ENCODE data around the gene BACH2.

Gene BACH2

DNA sequence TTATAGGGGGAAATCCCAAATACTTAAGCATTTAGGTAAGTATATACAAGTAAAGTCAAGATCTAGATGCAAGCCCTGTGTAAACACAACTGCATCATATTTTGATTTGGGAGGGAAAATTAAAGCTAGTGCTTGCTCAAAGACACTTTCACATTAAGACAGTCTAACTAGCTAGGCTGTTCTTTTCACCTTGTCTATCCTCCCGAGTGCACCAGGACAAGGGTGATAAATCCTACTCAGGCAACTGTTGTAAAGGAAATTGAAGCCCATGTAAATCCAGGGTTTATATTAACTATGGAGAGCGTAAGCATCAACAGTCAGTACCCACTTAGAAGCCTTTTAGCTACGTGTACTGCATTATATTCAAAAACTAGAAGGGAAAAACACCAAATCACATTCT is 19.3 kb upstream of the BACH2 start:
- Mint-ChIP-seq H3K9me3 (no peaks in the 10 kb centered on the region), H3K27ac (no peak overlapping the region), H3K27me3 (peaks cover 3% of the 10 kb centered on the region), H3K36me3 (ENCODE audit: low read depth) (no peaks in the 10 kb centered on the region), H3K4me3 (no peak overlapping the region), H3K4me1 (ENCODE audit: low read depth) (peaks cover 7% of the 10 kb centered on the region)
- intact Hi-C loops (cut with micrococcal nuclease), result no loop called here

DNA sequence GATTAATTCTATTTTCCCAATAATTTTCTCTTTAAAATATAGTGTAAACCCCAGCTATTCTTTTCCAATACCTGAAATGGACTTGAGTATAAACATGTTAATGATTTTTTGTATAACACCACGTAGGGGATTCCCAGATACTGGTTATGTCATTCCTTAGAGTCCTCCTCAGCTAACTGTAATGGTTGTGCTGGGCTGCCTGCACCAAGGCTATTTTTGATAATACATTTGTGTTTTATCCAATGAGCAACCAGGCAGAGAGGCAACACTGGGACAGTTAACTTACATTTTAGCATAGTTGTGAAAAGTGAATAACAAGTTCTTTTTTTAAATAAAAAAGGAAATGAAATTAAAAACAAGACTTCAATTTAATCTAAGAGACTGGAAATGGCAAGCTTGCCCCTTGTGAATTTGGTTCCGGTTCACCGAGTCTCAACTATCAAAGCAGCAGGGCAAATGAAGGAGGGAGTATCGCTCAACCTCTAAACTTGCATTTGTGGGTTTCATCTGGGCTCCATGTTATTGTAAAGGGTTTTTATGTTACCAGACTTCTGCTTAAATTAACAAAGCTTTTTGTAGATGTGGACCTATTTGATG is 18.8 kb upstream of the BACH2 start:
- H3K4me1 Mint-ChIP-seq (ENCODE audit: low read depth), result peaks cover 2% of the 10 kb centered on the region
- H3K27me3 Mint-ChIP-seq, result peaks cover 3% of the 10 kb centered on the region
- H3K9me3 Mint-ChIP-seq, result no peaks in the 10 kb centered on the region
- no peak overlapping the region for H3K27ac Mint-ChIP-seq
- intact Hi-C loops (cut with micrococcal nuclease), result no loop called here
- H3K36me3 Mint-ChIP-seq (ENCODE audit: low read depth), result no peaks in the 10 kb centered on the region
- no peak overlapping the region for H3K4me3 Mint-ChIP-seq

DNA sequence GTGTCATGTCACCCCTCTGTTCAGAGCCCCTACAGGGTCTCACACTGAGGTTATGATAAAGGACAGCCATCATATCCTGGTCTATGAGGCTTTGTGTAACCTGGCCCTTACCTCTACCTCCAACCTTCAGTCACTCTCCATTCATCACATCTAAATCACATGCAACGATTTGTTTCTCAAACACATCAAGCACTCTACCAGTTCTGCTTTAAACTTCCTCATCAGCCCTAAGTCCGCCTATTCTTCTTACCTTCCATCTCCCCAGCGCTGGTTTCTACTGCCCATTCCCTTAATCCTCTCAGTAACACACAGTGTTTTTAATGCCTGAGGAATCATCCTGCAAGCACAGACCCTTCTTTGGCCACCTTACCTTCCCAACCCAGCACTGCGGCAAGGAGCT is 17.9 kb upstream of the BACH2 start:
- H3K27me3 Mint-ChIP-seq, result no peaks in the 10 kb centered on the region
- no peaks in the 10 kb centered on the region for H3K4me1 Mint-ChIP-seq (ENCODE audit: low read depth)
- H3K27ac Mint-ChIP-seq, result no peak overlapping the region
- no peaks in the 10 kb centered on the region for H3K9me3 Mint-ChIP-seq
- no peaks in the 10 kb centered on the region for H3K36me3 Mint-ChIP-seq (ENCODE audit: low read depth)
- intact Hi-C loops (cut with micrococcal nuclease), result no loop called here
- H3K4me3 Mint-ChIP-seq, result no peak overlapping the region

DNA sequence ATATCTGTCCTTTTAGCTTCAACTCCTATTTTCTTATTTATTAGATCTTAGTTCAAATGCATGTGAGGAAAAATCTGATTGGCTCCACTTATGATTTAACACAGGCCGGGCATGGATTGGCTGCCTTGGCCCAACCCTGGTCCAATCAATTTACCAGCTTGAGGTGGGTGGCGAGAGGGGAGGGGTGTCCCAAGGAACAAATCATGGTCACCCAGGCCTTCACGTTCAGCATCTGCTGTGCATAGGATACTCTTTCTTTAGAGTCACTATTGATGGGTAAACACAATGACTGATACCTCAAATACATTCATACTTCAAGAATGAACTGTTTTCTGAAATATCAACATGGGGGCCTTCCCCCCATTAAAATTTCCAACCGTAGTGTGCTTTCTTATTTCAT is 14.9 kb upstream of the BACH2 start:
- H3K27ac Mint-ChIP-seq, result no peak overlapping the region
- no peaks in the 10 kb centered on the region for H3K9me3 Mint-ChIP-seq
- H3K4me3 Mint-ChIP-seq, result no peak overlapping the region
- peaks cover 1% of the 10 kb centered on the region for H3K27me3 Mint-ChIP-seq
- intact Hi-C loops (cut with micrococcal nuclease), result no loop called here
- no peaks in the 10 kb centered on the region for H3K36me3 Mint-ChIP-seq (ENCODE audit: low read depth)
- no peaks in the 10 kb centered on the region for H3K4me1 Mint-ChIP-seq (ENCODE audit: low read depth)

DNA sequence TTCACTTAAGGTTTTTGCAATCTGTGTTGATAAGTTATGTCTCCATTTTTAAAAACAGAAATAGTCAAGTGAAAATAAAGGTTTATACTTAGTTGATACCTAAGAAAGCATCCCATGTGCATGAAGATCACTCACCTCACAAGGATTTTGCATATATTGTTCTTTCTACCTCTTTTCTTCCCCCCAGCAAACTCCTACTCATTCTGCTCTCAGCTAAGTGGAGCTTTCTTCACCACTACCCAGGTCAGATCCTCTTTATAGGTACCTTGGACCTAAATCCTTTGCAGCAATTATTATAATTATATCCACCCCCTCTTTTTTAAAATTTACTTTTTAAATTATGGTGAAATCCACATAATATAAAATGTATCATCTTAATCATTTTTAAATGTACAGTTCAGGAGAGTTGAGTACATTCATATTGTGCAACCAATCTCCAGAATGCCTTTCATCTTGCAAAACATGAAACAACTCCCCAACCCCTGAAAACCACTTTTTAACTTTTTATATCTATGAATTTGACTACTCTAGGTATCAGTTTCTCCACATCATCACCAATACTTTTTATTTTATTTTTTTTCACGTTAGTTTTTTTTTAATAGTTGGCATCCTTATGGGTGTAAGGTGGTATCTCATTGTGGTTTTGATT is 9.3 kb upstream of the BACH2 start:
- no peaks in the 10 kb centered on the region for H3K36me3 Mint-ChIP-seq (ENCODE audit: low read depth)
- H3K27me3 Mint-ChIP-seq, result peaks cover 15% of the 10 kb centered on the region
- H3K4me3 Mint-ChIP-seq, result no peak overlapping the region
- intact Hi-C loops (cut with micrococcal nuclease), result no loop called here
- H3K4me1 Mint-ChIP-seq (ENCODE audit: low read depth), result peaks cover 16% of the 10 kb centered on the region
- H3K9me3 Mint-ChIP-seq, result no peaks in the 10 kb centered on the region
- H3K27ac Mint-ChIP-seq, result no peak overlapping the region

DNA sequence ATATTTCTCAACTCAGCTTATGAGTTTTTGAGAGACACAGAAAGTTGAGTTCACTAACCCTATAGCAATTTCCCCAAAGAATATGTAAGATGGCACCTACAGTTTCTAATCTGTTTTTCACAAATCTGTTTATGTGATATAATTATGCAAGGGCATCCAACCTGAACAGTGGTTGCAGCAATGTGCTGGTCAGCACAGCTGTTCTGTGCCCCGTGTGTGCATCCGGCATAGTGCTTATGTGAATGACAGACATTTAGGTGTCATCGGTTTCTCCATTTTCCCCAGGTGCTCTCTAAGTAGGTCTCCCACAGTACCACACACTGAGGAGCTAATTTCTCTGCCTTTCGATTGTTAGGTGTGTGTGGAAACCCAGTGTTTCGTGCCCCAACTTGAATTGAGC is 7.7 kb upstream of the BACH2 start:
- H3K4me3 Mint-ChIP-seq, result no peak overlapping the region
- no peak overlapping the region for H3K27ac Mint-ChIP-seq
- peaks cover 16% of the 10 kb centered on the region for H3K4me1 Mint-ChIP-seq (ENCODE audit: low read depth)
- intact Hi-C loops (cut with micrococcal nuclease), result no loop called here
- H3K9me3 Mint-ChIP-seq, result no peaks in the 10 kb centered on the region
- H3K27me3 Mint-ChIP-seq, result peaks cover 26% of the 10 kb centered on the region
- no peaks in the 10 kb centered on the region for H3K36me3 Mint-ChIP-seq (ENCODE audit: low read depth)

DNA sequence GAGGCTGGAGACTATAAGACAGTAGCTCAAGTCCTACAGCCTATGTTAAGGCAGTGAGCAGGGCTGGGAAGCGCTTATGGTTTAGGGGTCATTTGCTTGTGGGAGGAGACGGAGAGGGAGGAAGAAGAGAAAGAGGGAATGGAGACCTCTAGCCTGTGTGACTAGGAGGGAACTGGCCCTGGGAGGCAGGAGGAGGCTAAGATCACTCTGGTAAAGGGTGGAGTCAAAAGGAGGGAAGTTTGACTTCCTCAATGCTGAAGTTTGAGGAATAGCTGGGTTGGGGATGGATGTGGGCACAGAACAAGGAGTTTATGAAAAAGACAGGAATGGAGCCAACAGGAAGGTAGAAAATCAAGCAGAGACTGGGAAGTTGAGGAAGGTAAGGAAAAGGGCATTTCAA is 6.4 kb upstream of the BACH2 start:
- intact Hi-C loops (cut with micrococcal nuclease), result no loop called here
- Mint-ChIP-seq H3K27me3 (peaks cover 35% of the 10 kb centered on the region), H3K9me3 (no peaks in the 10 kb centered on the region), H3K4me3 (no peak overlapping the region), H3K4me1 (ENCODE audit: low read depth) (peaks cover 16% of the 10 kb centered on the region), H3K36me3 (ENCODE audit: low read depth) (no peaks in the 10 kb centered on the region), H3K27ac (no peak overlapping the region)

DNA sequence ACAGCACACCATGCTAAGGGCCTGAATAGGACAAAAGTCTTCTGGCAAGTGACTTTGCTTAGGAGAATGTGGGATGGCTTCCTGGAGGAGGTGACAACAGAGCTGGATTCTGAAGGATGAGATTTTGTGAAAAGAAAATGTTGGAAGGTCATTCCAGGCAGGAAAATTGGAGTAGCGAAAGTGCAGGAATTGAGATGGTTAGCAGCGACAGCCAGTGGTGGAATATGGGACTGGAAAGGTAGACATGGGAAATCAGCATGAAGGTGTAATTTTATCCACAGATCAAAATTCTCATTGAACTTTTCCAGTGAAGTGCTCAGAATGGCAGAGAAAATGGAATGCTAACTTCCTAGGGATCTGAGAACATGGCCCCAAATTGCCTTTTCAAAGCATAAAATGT is 5.7 kb upstream of the BACH2 start:
- H3K4me1 Mint-ChIP-seq (ENCODE audit: low read depth), result peaks cover 16% of the 10 kb centered on the region
- no peak overlapping the region for H3K4me3 Mint-ChIP-seq
- intact Hi-C loops (cut with micrococcal nuclease), result no loop called here
- no peak overlapping the region for H3K27ac Mint-ChIP-seq
- no peaks in the 10 kb centered on the region for H3K36me3 Mint-ChIP-seq (ENCODE audit: low read depth)
- peaks cover 42% of the 10 kb centered on the region for H3K27me3 Mint-ChIP-seq
- no peaks in the 10 kb centered on the region for H3K9me3 Mint-ChIP-seq

DNA sequence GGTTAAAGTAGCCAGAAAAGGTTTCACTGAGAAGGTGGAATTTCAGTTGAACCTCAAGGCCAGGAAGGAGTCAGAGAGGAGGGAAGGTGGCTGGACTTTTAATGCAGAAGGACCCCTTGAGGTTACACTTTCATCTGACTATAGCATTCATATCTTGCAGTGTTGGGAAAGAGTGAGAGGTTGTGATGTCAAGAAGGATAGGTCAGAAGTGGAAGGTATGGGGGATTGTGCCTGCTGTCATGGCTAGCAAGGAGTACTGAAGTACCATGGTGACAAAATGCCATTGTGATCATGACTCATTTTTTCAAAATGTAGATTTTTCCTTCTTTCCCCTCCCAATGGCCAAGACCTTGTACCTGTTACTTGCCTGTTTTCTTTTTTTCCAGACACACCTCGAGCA is 5.2 kb upstream of the BACH2 start:
- no peak overlapping the region for H3K4me3 Mint-ChIP-seq
- H3K36me3 Mint-ChIP-seq (ENCODE audit: low read depth), result no peaks in the 10 kb centered on the region
- peaks cover 16% of the 10 kb centered on the region for H3K4me1 Mint-ChIP-seq (ENCODE audit: low read depth)
- H3K9me3 Mint-ChIP-seq, result no peaks in the 10 kb centered on the region
- intact Hi-C loops (cut with micrococcal nuclease), result no loop called here
- peaks cover 45% of the 10 kb centered on the region for H3K27me3 Mint-ChIP-seq
- no peak overlapping the region for H3K27ac Mint-ChIP-seq

DNA sequence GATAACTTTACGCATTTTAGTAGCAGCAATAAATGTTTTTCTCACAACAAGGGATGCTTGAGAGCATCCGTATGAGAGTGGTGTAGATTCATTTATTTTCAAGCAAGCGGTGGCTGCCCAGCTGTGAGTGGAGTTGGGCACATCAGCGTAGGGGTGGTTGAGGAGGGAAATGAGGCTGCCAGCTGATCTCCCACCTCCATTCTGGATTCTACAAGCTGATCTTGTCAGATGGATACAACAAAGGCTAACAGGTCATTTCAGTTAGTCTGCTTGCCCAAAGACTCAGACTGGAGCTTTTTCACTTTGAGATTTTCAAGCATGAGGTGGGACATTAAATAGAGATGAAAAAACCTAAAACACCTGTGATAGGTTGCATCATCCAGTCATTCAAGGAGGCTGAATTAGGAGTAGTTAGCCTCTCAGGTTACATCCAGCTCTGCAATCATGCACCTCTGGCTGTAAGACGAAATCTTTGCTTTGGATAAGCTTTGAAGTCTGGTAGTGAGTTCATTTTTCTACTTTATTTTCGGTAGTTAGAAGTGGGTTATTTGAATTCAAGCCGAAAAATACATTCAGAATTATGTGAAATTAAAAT is 1.9 kb upstream of the BACH2 start:
- H3K4me1 Mint-ChIP-seq (ENCODE audit: low read depth), result peaks cover 17% of the 10 kb centered on the region
- H3K9me3 Mint-ChIP-seq, result no peaks in the 10 kb centered on the region
- intact Hi-C loops (cut with micrococcal nuclease), result loop anchor here (5.0 to 10.0 kb wide), 2 partner anchors 196 to 354 kb away; no protein-coding TSS in a partner anchor
- H3K27me3 Mint-ChIP-seq, result peaks cover 71% of the 10 kb centered on the region
- no peaks in the 10 kb centered on the region for H3K36me3 Mint-ChIP-seq (ENCODE audit: low read depth)
- no peak overlapping the region for H3K4me3 Mint-ChIP-seq
- H3K27ac Mint-ChIP-seq, result no peak overlapping the region

DNA sequence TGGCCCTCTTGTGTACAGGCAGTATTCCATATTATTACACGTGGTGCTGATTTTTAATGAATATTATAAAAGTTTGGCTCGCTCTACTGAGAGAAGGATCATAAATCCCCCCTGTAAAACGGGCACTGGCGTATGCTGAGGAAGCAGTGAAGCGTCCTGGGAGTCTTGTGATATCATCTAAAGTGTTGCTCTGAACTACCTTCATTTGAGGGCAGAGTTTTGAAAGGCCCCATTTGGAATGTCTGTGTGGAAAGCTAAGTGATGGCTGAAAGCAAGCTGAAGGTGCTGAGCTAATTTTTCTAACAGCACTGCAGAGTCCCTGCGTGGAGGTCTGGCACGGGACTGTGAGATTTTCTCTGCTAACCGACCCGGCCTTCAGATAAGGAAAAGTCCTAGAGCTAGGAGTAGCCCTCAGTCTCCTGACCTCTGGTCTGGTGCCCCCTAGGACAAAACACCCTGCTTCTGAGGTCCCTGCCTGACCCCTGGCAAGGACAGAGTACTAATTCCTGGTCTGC is 1.3 kb upstream of the BACH2 start:
- intact Hi-C loops (cut with micrococcal nuclease), result loop anchor here (5.0 to 10.0 kb wide), 2 partner anchors 196 to 353 kb away; no protein-coding TSS in a partner anchor
- no peak overlapping the region for H3K4me3 Mint-ChIP-seq
- H3K4me1 Mint-ChIP-seq (ENCODE audit: low read depth), result peaks cover 11% of the 10 kb centered on the region
- no peak overlapping the region for H3K27ac Mint-ChIP-seq
- H3K9me3 Mint-ChIP-seq, result no peaks in the 10 kb centered on the region
- H3K36me3 Mint-ChIP-seq (ENCODE audit: low read depth), result no peaks in the 10 kb centered on the region
- peaks cover 72% of the 10 kb centered on the region for H3K27me3 Mint-ChIP-seq

DNA sequence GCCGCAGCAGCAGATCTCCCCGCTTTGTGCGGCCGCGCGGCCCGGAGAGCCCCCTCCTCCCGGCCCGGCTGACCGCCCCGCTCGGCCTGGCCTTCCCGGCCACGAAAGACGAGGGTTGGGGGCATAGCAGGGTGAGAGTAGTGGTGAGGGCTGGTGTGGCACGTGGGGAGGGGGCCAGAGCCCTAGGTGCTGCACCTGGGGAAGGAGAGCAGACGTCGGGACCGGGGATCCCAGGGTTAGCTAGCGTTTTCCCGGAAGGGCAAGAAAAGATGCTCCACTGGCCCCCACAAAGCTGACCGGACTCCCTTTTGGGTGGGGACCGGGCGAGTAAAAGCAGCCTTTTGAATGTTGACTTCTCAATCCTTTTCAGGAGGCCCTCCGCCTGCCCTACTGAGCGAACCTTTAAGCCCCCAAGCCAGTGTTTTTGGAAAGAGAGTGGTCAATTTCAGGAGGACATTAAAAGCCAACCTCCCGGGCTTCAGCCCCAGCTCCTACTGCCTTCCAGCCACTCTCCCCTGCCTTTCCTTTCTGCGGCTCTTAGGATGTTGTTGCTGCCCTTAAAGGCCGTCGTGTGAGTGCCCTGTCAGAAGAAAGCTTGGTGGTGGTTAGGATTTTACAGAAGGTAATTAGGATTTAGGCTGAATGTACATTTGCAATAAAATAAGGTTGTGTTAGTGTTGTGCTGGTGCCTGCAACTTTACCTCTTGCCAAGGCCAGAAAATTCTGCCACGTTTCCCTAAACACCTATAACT is 648 bp upstream of the BACH2 start:
- Mint-ChIP-seq H3K9me3 (no peaks in the 10 kb centered on the region), H3K27me3 (peaks cover 77% of the 10 kb centered on the region), H3K4me1 (ENCODE audit: low read depth) (peaks cover 8% of the 10 kb centered on the region)

DNA sequence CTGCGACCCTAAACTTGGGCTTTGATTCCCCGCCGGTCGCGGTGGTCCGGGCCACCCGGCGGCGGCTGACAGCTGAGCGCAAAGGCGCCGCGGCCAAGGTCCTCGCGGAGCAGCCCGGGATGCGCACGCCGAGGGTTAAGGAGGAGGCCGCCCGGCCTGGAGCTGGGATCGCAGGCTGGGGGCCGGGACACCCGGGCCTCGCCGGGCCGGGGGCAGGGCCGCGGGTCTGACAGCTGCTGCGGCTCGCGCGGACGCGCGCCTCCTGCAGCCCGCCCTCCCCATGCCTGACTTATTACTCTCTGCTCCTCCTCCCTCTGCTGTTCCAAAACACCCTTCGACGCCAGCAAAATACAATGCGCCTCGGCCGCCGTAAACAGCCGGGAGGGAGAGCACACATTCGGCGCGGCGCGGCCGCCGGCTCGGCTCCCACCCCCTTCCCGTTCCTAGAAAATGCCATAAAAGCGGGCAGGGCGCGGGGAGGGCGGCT is 746 bp downstream of the BACH2 start:
- intact Hi-C loops (cut with micrococcal nuclease), result loop anchor here (5.0 to 10.0 kb wide), 2 partner anchors 194 to 351 kb away; no protein-coding TSS in a partner anchor
- Mint-ChIP-seq H3K4me3 (peak overlapping the region; percentile 80), H3K27ac (no peak overlapping the region), H3K36me3 (ENCODE audit: low read depth) (no peaks in the 10 kb centered on the region), H3K27me3 (peaks cover 77% of the 10 kb centered on the region), H3K9me3 (no peaks in the 10 kb centered on the region), H3K4me1 (ENCODE audit: low read depth) (peaks cover 4% of the 10 kb centered on the region)

More for the DNA sequence above, 648 bp upstream of the BACH2 start:
- H3K27ac Mint-ChIP-seq, result no peak overlapping the region
- no peaks in the 10 kb centered on the region for H3K36me3 Mint-ChIP-seq (ENCODE audit: low read depth)
- intact Hi-C loops (cut with micrococcal nuclease), result loop anchor here (5.0 to 10.0 kb wide), 2 partner anchors 195 to 352 kb away; no protein-coding TSS in a partner anchor
- H3K4me3 Mint-ChIP-seq, result no peak overlapping the region
